HEK293 (cell line): ENCODE measurements around the gene RINL.

Source experiments
- FEZF1 ChIP-seq: fragments of 450-650 bp; formaldehyde crosslinking; IDR thresholded peaks from 2 replicates; pipeline ENCODE4 v1.5.1; 2016; ENCODE audit warnings: missing biosample characterization, missing genetic modification characterization
- ZBTB8A ChIP-seq: fragments of 450-650 bp; formaldehyde crosslinking; IDR thresholded peaks from 2 replicates; pipeline ENCODE4 v1.5.1; 2016; ENCODE audit warnings: missing biosample characterization, missing genetic modification characterization
- ZNF112 ChIP-seq: fragments of 450-650 bp; formaldehyde crosslinking; IDR thresholded peaks from 2 replicates; pipeline ENCODE4 v1.5.0; 2017; ENCODE audit warnings: missing biosample characterization, missing genetic modification characterization
- ZXDB ChIP-seq: fragments of 450-650 bp; formaldehyde crosslinking; IDR thresholded peaks from 2 replicates; pipeline ENCODE4 v1.5.1; 2016; ENCODE audit warnings: missing biosample characterization, missing genetic modification characterization

- no peak for TF ChIP-seq ZNF112 (tag by site-specific recombination)
- TF ChIP-seq ZBTB8A (tag by site-specific recombination), result no peak
- TF ChIP-seq FEZF1 (tag by site-specific recombination), result no peak
- no peak for TF ChIP-seq ZXDB (tag by site-specific recombination)
Observed at GRCh38 chr19:38918526-38918925, 40.5 kb upstream of the RINL start.
